Breast epithelium (tissue), 3 donors: ENCODE results near the gene KIF3B.

Source experiments
- POLR2A ChIP-seq: fragments of 450-650 bp; IDR thresholded peaks from one replicate; pipeline ENCODE4 v1.6.1; 2016; ENCODE audit warnings: antibody characterized with exemption, mild to moderate bottlenecking, moderate library complexity
- TF ChIP-seq, protein P1 (sequence below), 3 donors: fragments of 450-650 bp; IDR thresholded peaks; one replicate each; pipeline ENCODE4 v1.5.1; 2016 to 2017; ENCODE audit warnings: antibody characterized with exemption in 3 of 3, mild to moderate bottlenecking in 3 of 3, moderate library complexity in 3 of 3

DNA sequence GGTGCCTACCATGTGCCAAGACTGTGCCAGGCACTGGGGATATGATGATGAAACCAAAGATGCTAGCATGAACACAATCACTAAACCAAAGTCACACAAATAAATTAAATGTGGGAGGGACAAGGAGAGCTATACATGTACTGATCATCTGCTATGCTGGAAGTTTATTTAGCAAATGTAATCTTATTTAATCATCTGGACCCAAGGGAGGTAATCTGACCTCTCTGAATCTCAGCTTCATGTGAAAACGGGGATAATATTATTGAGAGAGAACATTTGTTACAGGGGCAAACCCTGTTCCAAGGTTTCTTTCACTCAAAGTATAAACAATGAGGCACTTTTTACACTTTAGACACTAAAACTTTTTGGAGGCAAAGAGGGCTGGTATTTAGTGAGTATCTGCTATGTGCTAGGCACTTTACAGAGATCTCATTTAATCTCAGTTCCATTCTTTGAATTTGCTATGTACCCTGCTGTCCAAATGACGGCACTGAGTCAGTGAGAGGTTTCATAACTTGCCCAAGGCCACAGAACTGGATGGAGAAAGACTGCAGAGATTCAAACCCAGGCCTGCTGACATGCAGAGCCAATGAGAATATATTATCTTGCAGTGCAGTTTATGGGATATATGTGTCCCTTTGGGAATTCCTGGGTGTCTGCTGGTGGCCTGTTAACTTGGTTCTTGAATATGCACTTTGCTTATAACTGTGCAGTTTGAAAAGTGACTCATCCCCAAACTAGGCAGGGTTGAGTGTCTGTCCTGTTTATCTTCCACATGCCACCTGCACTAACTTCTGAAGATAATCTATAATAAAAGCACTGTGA is 77.4 kb downstream of the KIF3B start:
- TF ChIP-seq, protein P1, sequence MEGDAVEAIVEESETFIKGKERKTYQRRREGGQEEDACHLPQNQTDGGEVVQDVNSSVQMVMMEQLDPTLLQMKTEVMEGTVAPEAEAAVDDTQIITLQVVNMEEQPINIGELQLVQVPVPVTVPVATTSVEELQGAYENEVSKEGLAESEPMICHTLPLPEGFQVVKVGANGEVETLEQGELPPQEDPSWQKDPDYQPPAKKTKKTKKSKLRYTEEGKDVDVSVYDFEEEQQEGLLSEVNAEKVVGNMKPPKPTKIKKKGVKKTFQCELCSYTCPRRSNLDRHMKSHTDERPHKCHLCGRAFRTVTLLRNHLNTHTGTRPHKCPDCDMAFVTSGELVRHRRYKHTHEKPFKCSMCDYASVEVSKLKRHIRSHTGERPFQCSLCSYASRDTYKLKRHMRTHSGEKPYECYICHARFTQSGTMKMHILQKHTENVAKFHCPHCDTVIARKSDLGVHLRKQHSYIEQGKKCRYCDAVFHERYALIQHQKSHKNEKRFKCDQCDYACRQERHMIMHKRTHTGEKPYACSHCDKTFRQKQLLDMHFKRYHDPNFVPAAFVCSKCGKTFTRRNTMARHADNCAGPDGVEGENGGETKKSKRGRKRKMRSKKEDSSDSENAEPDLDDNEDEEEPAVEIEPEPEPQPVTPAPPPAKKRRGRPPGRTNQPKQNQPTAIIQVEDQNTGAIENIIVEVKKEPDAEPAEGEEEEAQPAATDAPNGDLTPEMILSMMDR (IDR thresholded peaks at IDR 0.05) = no peak
- TF ChIP-seq POLR2A = no peak
